Measurements from ENCODE around the gene HCFC2. TPM values are rescaled to one million over a fixed set of nuclear protein-coding genes. Genes with fewer than 3 reads are reported as not detected.

Gene HCFC2
- polyA plus RNA-seq, 12 donors: 25.4 to 40.0 (median 30.9) TPM; not detected in 1

- DNase-seq: no peak
Observed at GRCh38 chr12:104152685-104153241, 88.4 kb downstream of the HCFC2 start.

GRCh38 chr12:104154286-104154685 is 90.0 kb downstream of the HCFC2 start:
- DNase-seq: no peak

DNA sequence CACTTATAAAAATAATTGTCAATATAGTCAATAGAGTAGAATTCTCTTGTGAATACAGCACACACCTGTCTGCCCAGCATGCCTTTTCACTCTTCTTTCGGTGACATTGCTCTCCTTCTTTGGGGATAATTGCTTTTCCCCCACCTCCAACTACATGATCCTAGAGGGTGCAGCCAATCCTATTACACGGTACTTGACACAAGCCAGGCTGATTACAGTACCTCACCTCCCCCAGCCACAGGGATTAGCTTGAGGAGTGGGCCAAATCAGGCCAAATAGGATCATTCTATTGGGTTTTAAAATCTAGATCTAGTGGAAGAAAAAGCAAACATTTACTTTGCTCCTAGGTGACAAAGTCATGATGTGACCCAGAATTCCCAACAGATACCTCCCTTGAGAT is 90.5 kb downstream of the HCFC2 start:
- no peak for DNase-seq

Other genes starting within 250 kb of the HCFC2 start
- gene NT5DC3, start 223.3 kb upstream of the HCFC2 start, polyA plus RNA-seq (ENCODE audit: insufficient read length in 12 of 12): 10 to 100 TPM in 6 of 12 donors, 1 to 10 TPM in 5, not detected in 1; 4.7 to 15.6 (median 10.6) TPM
- 100 to 1,000 TPM in 11 of 12 donors, not detected in 1; 267 to 600 (median 422) TPM for gene HSP90B1, start 134.1 kb upstream of the HCFC2 start, polyA plus RNA-seq (ENCODE audit: insufficient read length in 12 of 12)
- 10 to 100 TPM in 11 of 12 donors, not detected in 1; 24.4 to 62.3 (median 35.2) TPM for gene TDG, start 98.7 kb upstream of the HCFC2 start, polyA plus RNA-seq (ENCODE audit: insufficient read length in 12 of 12)
- 100 to 1,000 TPM in 1 of 12 donors, 10 to 100 TPM in 10, not detected in 1; 47.4 to 104 (median 69.2) TPM for gene GLT8D2, start 14.3 kb upstream of the HCFC2 start, polyA plus RNA-seq (ENCODE audit: insufficient read length in 12 of 12)
- 10 to 100 TPM in 11 of 12 donors, not detected in 1; 32.3 to 72.4 (median 50.6) TPM for gene NFYB, start 73.7 kb downstream of the HCFC2 start, polyA plus RNA-seq (ENCODE audit: insufficient read length in 12 of 12)
- gene TXNRD1, start 151.2 kb downstream of the HCFC2 start, polyA plus RNA-seq (ENCODE audit: insufficient read length in 12 of 12): 10 to 100 TPM in 11 of 12 donors, not detected in 1; 35.8 to 46.6 (median 40.5) TPM
- gene EID3, start 239.2 kb downstream of the HCFC2 start, polyA plus RNA-seq (ENCODE audit: insufficient read length in 12 of 12): 1 to 10 TPM in 10 of 12 donors, not detected in 2; 2.3 to 6.2 (median 3.0) TPM